Measurements from ENCODE around the gene ZNF335.
"Not testable (repeated sequence)": the region's sequence is repeated elsewhere in the genome, so short reads cannot be mapped to it uniquely, and the experiment has no call there.

Gene ZNF335

GRCh38 chr20:45909817-45910669 lies 62.0 kb downstream of the ZNF335 start:
- DNase-seq: no peak

GRCh38 chr20:45909336-45909808 lies 62.6 kb downstream of the ZNF335 start:
- no peak for DNase-seq

- no peak for DNase-seq
Measured at GRCh38 chr20:45908084-45908483, 63.9 kb downstream of the ZNF335 start.

- no peak for DNase-seq
Measured at GRCh38 chr20:45907219-45907948, 64.6 kb downstream of the ZNF335 start.

GRCh38 chr20:45905505-45906079 lies 66.4 kb downstream of the ZNF335 start:
- no peak for DNase-seq

- DNase-seq: no peak
Measured at GRCh38 chr20:45904583-45905504, 67.2 kb downstream of the ZNF335 start.

GRCh38 chr20:45902199-45902701 lies 69.8 kb downstream of the ZNF335 start:
- DNase-seq: no peak

- DNase-seq: not testable (repeated sequence)
Measured at GRCh38 chr20:45901332-45901731, 70.7 kb downstream of the ZNF335 start.

GRCh38 chr20:45899046-45899835 lies 72.8 kb downstream of the ZNF335 start:
- DNase-seq: no peak
